Embryonic facial prominence (tissue), 1 donor: ENCODE measurements around the gene RGPD4.
"Not testable (repeated sequence)": the region's sequence is repeated elsewhere in the genome, so short reads cannot be mapped to it uniquely, and the experiment has no call there.

Source experiments
- DNase-seq: peaks from one replicate; pipeline ENCODE4 v3.0.0-alpha.2; 2016; ENCODE audit errors: extremely low spot score

The RGPD4 gene

GRCh38 chr2:107826749-107827148, at the start of gene RGPD4:
RGPD4 (plus strand) TSS chr2:107826892; CDS start chr2:107827014, 122 bp downstream.
- DNase-seq, result not testable (repeated sequence)

DNA sequence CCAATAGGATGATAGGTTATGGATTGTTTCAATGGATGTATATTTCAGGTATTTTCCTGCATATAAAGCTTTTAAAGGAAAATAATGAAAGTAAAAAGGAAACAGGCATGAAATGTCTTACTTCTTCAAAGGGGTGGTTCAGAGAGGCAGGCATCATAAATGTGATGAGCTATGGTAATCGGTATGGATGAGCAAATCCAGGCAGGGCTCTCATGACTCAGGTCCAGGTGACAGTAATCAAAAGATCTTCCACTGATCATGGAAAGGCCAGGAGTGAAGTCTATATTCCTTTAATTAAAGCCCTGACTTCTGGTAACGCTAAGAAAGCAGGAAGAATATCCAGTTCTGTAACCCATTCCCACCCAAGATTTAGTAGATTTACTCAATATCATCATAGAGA, 48.7 kb upstream of the RGPD4 start:
- DNase-seq, result no peak

- DNase-seq, result no peak
Observed at GRCh38 chr2:107785756-107786155, 40.9 kb upstream of the RGPD4 start.

GRCh38 chr2:107790837-107791236, 35.9 kb upstream of the RGPD4 start:
- DNase-seq, result no peak

DNA sequence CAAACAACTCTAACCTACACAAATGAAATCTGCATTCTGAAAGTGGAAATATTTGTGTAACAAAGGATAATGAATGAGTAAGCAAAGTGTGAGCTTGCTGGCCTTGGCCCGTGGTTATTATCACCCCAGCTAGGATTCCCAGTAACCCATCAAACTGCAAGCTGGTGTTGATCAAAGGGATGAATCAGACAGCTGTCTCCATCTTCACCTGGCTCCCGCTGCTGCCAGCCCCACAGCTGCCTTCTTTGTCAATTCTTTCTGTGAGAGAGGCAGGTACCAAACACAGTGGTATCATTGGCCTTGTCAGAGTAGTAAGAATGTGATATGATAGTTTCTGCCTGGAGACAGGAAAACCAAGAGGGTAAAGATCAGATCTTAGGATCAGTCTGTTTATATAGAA, 25.2 kb upstream of the RGPD4 start:
- DNase-seq, result no peak

GRCh38 chr2:107804608-107805498, 21.8 kb upstream of the RGPD4 start:
- no peak for DNase-seq

DNA sequence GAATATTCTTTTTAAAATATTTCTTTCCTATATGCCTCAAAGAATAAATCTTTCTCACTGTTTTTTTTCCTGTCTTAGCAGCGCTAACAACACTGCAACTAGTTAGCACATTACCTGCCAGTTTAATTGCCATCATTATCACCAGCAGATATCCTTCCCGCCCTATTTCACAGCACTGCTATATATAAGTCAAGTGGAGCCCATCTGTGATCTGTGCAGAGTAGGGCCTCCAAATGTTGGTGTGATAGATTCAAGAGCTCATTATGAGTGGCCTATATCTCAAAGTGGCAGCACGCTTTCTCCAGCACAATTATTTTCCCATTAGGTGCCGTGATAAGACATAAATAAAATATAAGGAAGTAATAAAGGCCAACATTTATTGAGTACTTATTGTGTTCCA, 19.8 kb upstream of the RGPD4 start:
- DNase-seq, result no peak

DNA sequence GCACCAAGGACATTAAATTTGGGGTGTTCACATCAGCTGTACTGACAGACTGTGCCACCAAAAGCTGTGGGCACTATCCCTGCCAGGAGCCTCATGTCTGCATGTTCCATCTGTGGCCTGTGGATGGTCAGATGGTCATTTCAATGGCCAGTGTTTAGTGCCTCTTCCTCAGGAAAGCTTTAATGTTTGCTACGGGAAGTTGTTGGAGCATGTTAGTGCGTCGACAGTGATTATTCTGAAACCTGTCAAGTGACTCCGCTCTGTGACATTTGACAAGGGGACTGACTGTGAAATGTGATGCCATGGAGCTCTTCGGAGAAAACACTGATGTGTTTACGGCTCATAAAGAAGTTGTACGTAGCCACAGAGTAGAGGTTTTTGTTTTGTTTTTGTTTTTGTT, 18.7 kb upstream of the RGPD4 start:
- DNase-seq, result no peak

DNA sequence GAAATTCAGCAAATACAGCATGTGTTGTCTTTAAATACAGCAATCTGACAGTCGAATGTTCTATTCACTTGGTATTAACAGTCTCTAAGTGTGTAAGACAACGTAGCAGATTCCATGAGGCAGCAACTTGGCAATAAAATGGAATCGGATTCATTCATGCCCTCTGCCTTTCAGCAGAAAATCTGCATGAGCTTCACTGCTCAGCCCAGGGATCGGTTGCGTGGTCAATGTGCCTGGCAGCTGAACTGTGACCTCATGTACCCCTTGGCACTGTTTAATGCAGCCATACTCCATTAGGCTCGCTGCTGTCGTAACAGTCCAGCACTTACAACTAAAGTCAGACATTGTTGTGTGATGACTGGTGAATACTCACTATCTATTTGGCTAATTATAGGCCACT, 17.7 kb upstream of the RGPD4 start:
- no peak for DNase-seq

DNA sequence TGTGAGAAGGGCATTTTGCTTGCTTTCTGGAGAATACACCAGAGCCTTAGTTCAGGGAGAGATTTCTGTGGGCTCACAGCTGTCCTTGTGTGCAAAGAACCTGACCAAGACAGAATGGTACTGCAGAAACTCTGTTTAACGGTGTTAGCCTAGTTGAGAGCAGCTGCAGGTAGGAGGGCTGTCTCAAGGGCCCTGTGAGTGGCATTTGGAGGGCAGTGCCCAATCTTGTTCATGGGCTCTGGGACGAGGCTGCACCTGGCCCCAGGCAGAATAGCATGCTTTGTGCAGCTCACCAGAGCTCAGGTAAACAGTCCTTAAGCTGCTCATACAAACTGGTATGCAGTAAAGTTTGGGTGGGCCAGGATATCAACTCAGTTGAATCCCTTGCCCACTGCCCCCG, 16.9 kb upstream of the RGPD4 start:
- DNase-seq, result no peak

- DNase-seq, result no peak
Observed at GRCh38 chr2:107810734-107811133, 16.0 kb upstream of the RGPD4 start.

DNA sequence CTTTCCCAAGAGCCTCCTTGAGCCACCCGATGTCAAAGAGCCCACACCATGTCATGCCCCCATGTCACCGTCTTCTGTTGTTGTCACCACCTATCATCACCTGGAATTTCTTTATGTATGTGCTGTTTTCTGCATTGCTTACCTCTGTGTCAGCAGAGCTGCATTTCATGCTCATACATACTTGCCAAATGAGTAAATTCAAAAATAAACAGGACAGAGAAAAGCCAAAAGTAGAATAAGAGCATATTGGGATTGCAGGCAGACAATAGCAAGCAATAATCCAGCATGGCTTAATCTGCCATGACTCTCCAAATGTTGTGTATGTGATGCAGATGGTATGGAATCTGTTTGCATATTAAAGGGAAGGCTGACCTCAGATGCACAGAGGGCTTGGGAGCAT, 15.3 kb upstream of the RGPD4 start:
- DNase-seq, result no peak

DNA sequence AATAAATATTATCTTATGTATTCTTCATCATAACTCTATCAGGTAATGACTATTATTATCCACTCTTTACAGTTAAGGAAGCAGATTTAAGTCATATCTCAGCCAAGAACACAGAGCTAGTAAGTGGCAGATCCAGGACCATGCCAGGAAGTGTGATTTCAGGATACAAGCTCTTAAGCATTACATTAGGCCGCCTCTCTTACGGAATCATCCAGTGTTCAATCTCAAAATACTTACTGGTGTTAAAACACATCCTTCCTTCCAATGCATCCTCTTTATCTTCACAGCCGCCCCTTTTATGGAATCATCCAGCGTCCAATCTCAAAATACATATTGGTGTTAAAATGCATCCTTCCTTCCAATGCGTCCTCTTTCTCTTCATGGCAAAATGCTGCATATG, 14.7 kb upstream of the RGPD4 start:
- no peak for DNase-seq

GRCh38 chr2:107817378-107817777, 9.3 kb upstream of the RGPD4 start:
- DNase-seq, result no peak

DNA sequence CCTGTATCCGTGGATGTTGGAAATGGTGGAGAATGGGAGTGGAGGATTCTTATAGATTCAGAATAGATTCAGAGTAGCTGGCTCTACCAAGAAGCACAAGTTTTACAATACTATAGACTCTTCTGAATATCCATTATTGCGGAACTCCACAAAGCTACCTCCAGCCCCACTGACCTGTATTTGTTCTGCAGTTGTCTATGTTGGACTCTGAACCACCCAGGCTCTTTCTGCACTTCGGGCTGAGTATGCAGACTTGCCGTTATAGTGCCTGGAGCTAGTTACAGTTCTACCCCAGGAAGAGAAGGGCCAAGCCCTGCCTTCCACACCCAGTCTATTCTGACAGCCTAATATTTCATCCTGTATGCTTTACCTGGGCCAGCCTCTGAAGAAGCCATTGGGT, 4.4 kb upstream of the RGPD4 start:
- peak; percentile 3 for DNase-seq

DNA sequence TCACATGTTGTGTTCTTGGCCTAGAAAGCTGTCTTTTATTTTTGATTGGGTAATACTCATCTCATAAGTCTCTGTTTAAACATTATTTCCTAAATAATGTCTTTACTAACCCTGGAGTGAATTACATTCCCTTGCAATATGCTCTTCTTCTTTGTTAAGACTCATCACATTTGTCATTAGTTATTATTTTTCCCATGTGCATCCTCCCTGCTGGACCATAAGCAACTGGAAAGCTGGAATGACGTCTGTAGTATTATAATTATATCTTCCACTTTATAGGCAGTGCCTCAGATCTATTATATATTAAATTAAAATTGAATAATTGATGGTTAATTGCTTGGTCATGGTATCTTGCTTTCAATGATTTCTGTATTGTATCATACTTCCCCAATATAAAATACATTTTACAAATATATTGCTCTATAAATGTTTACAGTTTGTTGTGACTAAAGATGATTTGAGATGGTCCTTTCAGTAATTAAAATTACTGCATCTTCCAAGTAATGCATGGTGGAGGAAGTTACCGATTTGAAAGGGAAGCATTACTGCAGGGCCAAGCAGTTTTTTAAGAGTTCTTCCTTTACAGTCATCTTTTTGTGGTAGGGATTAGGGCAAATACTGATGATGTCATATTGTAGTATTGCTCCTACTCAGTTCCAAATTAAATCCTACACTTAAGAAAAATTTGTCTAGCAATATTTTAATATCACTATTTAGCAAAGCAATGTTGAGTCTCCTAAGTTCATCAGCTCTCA, 2.1 kb upstream of the RGPD4 start:
- DNase-seq, result peak; percentile 5

GRCh38 chr2:107825206-107825563, 1.5 kb upstream of the RGPD4 start:
- DNase-seq, result peak; percentile 1

- not testable (repeated sequence) for DNase-seq
Observed at GRCh38 chr2:107829514-107829913, 2.8 kb downstream of the RGPD4 start.

DNA sequence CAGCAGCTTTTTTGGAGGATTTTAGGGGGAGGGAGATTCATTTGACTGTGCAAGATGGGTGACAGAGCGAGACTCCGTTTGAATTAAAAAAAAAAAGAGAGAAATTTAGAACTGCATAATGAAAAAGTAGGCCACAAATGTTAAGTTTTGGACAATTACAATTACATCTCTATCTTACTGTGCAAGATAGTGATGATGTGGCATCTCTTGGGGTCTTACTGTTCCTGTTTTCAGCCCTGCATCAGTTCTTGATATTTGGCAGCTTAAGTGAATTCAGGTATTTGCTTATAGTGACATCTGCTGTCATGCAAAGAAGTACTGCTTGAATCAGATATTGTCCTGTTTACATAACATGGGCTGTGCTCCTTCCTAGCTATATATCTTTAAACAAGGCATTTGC, 6.5 kb downstream of the RGPD4 start:
- DNase-seq, result not testable (repeated sequence)

GRCh38 chr2:107833618-107834017, 6.9 kb downstream of the RGPD4 start:
- DNase-seq, result not testable (repeated sequence)

DNA sequence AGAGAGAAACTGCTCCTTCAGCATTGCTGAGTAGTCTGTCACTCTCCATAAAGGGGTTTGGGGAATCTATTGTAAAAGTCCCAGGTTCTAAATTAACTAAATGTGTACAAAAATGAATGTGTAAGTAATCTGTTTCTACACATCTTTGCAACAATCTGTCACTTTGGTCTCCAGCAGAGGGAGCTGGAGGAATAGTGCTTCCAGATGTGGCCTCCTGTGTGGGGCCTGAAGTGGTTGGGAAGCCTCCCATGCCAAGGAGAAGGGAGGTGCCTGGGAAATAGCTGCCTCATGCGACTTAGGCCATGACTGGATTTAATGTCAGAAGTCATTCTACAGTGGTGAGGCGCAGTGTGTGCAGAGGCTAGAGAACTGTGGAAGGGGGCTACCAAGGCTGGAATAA, 89.4 kb downstream of the RGPD4 start:
- DNase-seq, result not testable (repeated sequence)

- not testable (repeated sequence) for DNase-seq
Observed at GRCh38 chr2:107916696-107917370, 90.1 kb downstream of the RGPD4 start.
